B cell (primary cell): Measurements from ENCODE around the gene AMBN.

Experiments
- EZH2 ChIP-seq: IDR thresholded peaks from 2 replicates; pipeline ENCODE4 v1.6.1; 2012; ENCODE audit warnings: borderline replicate concordance, low read depth, mild to moderate bottlenecking, moderate library complexity, low read length; ENCODE audit not compliant: insufficient read depth, poor library complexity, severe bottlenecking
- TF ChIP-seq, protein P1 (sequence below): fragments of 200-600 bp; IDR thresholded peaks from one replicate; pipeline ENCODE4 v1.8.0; 2022; ENCODE audit warnings: antibody characterized with exemption, mild to moderate bottlenecking

DNA sequence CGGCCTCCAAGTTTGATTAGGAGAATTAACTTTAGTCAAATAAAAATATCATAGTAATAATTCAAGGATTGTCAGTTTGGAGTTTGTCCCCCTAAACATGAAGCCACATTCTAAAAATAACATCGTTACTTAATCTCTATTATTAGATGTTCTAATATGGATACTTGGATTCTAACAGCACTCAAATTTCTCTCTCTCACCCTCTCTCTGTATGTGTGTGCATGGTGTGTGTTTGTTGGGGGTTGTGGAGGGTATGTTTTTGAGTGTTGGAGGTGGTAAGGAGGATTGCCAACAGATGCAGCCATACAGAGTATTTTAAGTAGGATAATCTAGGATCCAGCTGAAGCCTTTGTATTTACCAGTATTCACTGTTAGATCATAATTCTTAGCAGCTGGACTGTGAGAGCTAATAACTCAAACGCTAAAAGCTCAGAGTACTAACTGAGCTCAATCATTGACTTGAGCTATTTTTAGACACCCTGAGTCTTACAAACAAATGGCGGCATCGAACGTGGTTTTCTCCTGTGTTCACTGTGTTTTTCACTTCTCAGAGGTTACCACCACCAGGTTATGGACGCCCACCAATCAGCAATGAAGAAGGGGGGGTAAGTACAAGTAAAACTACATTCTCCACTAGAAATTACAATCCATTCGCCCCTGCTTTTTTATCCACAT is 45.3 kb downstream of the AMBN start:
- TF ChIP-seq, protein P1, sequence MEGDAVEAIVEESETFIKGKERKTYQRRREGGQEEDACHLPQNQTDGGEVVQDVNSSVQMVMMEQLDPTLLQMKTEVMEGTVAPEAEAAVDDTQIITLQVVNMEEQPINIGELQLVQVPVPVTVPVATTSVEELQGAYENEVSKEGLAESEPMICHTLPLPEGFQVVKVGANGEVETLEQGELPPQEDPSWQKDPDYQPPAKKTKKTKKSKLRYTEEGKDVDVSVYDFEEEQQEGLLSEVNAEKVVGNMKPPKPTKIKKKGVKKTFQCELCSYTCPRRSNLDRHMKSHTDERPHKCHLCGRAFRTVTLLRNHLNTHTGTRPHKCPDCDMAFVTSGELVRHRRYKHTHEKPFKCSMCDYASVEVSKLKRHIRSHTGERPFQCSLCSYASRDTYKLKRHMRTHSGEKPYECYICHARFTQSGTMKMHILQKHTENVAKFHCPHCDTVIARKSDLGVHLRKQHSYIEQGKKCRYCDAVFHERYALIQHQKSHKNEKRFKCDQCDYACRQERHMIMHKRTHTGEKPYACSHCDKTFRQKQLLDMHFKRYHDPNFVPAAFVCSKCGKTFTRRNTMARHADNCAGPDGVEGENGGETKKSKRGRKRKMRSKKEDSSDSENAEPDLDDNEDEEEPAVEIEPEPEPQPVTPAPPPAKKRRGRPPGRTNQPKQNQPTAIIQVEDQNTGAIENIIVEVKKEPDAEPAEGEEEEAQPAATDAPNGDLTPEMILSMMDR, result no peak
- no peak for TF ChIP-seq EZH2
